GM19240 (cell line): ENCODE measurements around the gene ARHGEF37.
"Not testable (repeated sequence)": the region's sequence is repeated elsewhere in the genome, so short reads cannot be mapped to it uniquely, and the experiment has no call there.

ENCODE experiments used
- DNase-seq: peaks from one replicate; pipeline ENCODE4 v3.0.0; 2011; ENCODE audit warnings: low spot score; ENCODE audit not compliant: insufficient read length

ARHGEF37 gene

DNA sequence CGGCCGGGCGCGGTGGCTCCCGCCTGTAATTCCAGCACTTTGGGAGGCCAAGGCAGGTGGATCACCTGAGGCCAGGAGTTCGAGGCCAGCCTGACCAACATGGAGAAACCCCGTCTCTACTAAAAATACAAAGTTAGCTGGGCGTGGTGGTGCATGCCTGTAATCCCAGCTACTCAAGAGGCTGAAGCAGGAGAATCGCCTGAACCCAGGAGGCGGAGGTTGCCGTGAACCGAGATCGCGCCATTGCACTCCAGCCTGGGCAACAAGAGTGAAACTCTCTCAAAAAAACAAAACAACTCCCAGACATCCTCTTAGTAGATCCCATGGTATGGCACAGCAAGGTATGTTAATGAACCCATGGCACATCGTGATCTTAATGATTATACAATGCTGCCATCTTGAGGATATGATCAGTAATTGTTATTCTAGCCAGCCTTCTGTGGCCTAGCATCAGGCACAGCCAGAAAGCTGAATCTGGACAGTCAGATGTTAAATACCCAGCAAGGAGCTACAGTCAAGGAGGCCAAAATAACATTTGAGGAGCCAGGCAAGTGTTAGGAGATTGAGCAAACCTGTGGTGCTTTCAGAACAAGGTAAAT is 16.7 kb upstream of the ARHGEF37 start:
- DNase-seq = peak; percentile 38

GRCh38 chr5:149567226-149567625 is 14.1 kb upstream of the ARHGEF37 start:
- no peak for DNase-seq

DNA sequence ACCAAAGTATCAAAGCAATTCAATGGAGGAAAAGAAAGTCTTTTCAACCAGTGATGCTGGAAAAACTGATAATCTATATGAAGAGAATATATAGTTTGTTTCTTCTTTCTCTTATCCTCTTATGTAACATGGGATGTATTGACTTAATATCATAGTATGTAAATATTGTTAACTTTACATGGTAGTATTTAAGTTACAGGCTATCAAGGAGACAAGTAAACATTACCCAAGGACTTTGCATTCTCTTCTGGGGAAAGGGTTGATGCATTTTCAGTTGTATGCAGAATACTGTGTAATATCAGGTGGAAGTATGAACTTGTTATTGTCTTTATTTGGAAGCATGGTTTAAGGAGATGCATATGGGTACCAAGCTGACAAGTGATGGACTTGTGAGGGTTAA is 9.1 kb upstream of the ARHGEF37 start:
- no peak for DNase-seq

DNA sequence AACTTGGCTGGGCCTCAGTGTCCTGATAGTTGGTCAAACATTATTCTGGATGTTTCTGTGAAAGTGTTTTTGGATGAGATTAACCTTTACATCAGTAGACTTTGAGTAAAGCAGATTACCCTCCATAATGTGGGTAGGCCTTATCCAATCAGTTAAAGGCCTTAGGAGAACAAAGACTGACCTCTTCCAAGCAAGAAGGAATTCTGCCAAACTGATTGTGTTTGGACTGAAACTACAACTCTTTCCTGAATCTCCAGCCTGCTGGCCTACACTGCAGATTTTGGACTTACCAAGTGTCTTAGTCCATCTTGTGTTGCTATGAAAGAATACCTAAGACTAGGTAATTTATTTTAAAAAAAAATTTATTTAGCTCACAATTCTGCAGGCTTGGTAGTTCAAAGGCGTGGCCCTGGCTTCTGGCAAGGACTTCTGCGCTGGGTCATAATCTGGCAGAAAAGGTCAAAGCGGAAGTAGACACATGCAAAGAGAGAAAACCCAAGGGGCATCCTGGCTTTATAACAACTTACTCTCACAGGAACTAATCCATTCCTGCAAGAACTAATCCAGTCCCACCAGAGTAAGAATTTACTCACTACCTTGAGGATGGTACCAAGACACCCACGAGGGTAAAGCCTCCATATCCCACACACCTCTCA is 8.6 kb upstream of the ARHGEF37 start:
- no peak for DNase-seq

GRCh38 chr5:149575131-149575530 is 6.2 kb upstream of the ARHGEF37 start:
- no peak for DNase-seq

DNA sequence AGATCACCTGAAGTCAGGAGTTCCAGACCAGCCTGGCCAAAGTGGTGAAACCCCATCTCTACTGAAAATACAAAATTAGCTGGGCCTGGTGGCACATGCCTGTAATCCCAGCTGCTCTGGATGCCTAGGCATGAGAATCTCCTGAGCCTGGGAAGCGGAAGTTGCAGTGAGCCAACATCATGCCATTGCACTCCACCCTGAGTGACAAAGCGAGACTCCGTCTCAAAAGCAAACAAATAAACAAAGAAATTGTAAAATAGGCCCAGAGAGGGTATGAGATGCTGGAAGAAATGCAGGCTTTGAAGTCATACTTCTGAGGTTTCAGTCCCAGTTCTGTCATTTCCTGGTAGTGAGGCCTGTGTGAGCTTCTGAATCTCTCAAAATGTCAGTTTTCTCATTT is 5.3 kb upstream of the ARHGEF37 start:
- DNase-seq = no peak

- no peak for DNase-seq
These were observed 2.4 kb upstream of the ARHGEF37 start for GRCh38 chr5:149578896-149579295.

GRCh38 chr5:149580808-149581191 is 498 bp upstream of the ARHGEF37 start:
- no peak for DNase-seq

DNA sequence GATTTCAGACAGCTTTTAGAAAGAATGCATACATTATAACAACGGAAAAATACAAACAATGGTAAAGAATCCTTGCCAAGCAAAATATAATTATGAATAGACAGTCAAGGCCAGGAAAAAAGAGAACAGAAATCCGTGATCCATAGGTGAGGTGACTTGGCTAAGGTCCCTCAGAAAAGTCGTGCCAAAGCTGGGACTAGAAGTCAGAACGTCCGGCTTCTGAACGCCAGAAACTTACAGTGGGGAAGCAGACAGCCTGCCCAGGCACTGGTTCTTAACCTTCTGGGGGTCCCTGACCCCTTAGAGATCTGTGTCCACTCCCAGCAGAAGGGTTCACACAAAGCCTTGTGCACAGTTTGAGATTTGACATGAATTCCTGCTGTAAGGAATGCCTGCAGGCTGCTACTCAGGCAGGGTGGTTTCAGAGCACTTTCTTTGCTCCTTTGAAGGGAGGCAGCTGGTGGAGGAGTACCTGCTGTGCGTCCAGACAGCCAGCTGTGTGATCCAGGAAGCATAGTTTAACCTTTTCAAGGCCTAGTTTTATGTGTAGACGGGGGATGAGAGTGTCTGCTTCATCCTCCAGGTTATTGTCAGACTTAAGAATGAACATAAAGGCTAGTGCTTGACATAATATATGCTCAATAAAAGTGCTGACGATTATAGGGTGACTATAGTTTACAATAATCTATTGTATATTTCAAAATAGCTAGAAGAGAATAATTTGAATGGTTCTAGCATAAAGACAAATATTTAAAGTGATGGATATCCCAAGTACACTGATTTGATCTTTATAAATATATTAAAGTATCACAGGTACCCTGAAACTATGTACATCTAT is 852 bp downstream of the ARHGEF37 start:
- no peak for DNase-seq

- no peak for DNase-seq
These were observed 2.1 kb downstream of the ARHGEF37 start for GRCh38 chr5:149583394-149583793.

- DNase-seq = no peak
These were observed 2.8 kb downstream of the ARHGEF37 start for GRCh38 chr5:149584121-149584520.

DNA sequence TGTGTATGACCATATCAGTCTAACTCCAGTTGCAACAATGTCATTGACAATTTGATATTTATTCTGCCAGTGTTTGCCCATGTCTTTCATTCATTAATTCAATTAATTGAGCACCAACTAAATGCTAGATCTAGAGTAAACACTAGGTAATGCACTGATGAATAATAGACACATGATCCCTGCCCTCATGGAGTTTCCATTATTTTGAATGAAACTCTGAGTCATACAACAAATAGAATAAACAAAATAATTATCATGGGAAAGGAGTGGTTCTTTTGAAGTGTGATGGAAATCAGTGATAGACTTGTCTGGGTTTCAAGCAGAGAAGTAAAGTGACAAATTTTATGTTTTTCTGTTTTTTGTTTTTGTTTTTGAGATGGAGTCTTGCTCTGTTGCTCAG is 4.6 kb downstream of the ARHGEF37 start:
- DNase-seq = no peak

GRCh38 chr5:149586708-149587318 is 5.5 kb downstream of the ARHGEF37 start:
- no peak for DNase-seq

- no peak for DNase-seq
These were observed 7.6 kb downstream of the ARHGEF37 start for GRCh38 chr5:149588936-149589335.

GRCh38 chr5:149593370-149593769 is 12.1 kb downstream of the ARHGEF37 start:
- no peak for DNase-seq

- DNase-seq = no peak
These were observed 13.1 kb downstream of the ARHGEF37 start for GRCh38 chr5:149594206-149594895.

DNA sequence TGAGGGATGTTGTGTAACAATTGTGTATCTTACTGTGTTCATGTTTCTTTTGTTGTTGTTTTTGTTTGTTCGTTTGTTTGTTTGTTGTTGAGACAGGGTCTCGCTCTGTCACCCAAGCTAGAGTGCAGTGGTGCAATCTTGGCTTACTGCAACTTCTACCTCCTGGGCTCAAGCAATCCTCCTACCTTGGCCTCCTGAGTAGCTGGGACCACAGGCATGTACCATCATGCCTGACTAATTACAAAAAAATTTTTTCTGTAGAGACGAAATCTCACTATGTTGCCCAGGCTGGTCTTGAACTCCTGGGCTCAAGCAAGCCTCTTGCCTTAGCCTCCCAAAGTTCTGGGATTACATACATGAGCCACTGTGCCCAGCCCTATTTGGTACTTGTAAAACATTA is 13.8 kb downstream of the ARHGEF37 start:
- not testable (repeated sequence) for DNase-seq

- no peak for DNase-seq
These were observed 15.4 kb downstream of the ARHGEF37 start for GRCh38 chr5:149596712-149597111.

DNA sequence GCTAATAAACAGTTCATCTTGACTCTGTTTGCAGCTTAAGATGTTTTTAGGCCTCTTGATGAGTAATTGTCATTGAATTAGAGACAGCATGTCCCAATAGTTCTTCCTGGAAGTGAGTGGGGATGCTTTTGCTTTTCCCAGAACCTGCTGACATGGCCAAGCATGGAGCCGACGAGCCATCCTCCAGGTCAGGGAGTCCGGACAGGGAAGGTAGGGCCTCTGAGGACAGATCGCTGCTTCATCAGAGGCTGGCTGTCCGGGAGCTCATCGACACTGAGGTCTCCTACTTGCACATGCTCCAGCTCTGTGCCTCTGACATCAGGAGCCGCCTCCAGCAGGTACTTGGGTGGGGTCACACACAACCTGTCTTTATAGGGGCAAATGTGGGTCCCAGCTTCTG is 16.3 kb downstream of the ARHGEF37 start:
- DNase-seq = no peak

GRCh38 chr5:149598234-149598633 is 16.9 kb downstream of the ARHGEF37 start:
- DNase-seq = not testable (repeated sequence)

DNA sequence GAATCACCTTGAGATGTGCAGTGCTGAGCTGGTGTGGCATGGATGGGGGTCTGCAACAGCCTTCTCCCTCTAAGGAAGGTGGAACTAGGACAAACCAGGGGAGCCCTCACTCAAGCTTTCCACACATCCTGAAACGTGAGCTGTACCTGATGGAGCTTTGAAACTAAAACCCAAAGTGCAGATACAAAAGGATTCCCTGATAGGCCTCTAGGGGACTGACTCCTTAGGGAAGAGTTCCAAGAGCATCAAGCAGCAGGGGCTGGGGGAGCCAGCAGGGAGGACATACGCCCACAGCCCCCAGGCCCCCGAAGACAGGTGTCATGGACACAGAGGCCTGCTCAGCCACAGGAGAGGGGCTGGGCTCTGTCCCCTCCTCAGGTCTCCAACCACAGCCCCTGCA is 17.7 kb downstream of the ARHGEF37 start:
- no peak for DNase-seq

DNA sequence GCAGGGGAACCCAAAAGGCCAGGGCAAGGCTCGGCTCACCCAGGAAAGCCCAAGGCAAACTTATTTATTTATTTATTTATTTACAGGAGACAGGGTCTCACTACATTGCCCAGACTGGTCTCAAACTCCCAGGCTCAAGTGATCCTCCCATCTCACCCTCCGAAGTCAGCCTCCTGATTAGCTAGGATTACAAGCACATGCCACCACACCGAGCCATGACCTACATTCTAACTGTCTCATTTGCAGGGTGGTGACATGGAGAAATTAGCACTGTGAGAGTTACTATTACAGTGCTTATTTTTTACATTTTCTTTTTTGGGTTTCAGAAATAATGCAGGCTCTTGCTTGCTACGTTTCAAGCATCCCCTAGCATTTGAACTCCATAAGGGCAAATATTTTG is 18.1 kb downstream of the ARHGEF37 start:
- no peak for DNase-seq
